ENCODE measurements around the gene CEP97.
"Not testable (repeated sequence)": the region's sequence is repeated elsewhere in the genome, so short reads cannot be mapped to it uniquely, and the experiment has no call there.

CEP97 gene

GRCh38 chr3:101677436-101678286, 46.8 kb upstream of the CEP97 start:
- DNase-seq (ENCODE audit: low read depth) = peak; percentile 37
- peak overlapping the region; percentile 68 for H3K4me3 ChIP-seq (ENCODE audit: low read depth, low read length)
- TF ChIP-seq MYC (IDR thresholded peaks at IDR 0.05; ENCODE audit: low read depth, low read length) = no peak
- no peak for TF ChIP-seq MAX (IDR thresholded peaks at IDR 0.05; ENCODE audit: low read depth, low read length)
- no peak for TF ChIP-seq POLR2A (IDR thresholded peaks at IDR 0.05; ENCODE audit: extremely low read depth, insufficient read length)
- no peak for TF ChIP-seq CTCF (IDR thresholded peaks at IDR 0.05; ENCODE audit: low read depth, low read length)

- DNase-seq (ENCODE audit: low read depth); H3K4me3 ChIP-seq (ENCODE audit: low read depth, low read length): not testable (repeated sequence)
Measured at GRCh38 chr3:101678837-101679236, 45.6 kb upstream of the CEP97 start.

- no peak for DNase-seq (ENCODE audit: low read depth)
- TF ChIP-seq MAX (IDR thresholded peaks at IDR 0.05; ENCODE audit: low read depth, low read length) (no peak), POLR2A (IDR thresholded peaks at IDR 0.05; ENCODE audit: extremely low read depth, insufficient read length) (no peak), CTCF (IDR thresholded peaks at IDR 0.05; ENCODE audit: low read depth, low read length) (no peak), MYC (IDR thresholded peaks at IDR 0.05; ENCODE audit: low read depth, low read length) (no peak)
Measured at GRCh38 chr3:101680466-101680865, 43.9 kb upstream of the CEP97 start.

GRCh38 chr3:101685050-101685400, 39.4 kb upstream of the CEP97 start:
- no peak for TF ChIP-seq POLR2A (IDR thresholded peaks at IDR 0.05; ENCODE audit: extremely low read depth, insufficient read length)
- TF ChIP-seq MAX (IDR thresholded peaks at IDR 0.05; ENCODE audit: low read depth, low read length) = no peak
- TF ChIP-seq MYC (IDR thresholded peaks at IDR 0.05; ENCODE audit: low read depth, low read length) = no peak
- TF ChIP-seq CTCF (IDR thresholded peaks at IDR 0.05; ENCODE audit: low read depth, low read length) = no peak
- peak overlapping the region; percentile 80 for H3K4me3 ChIP-seq (ENCODE audit: low read depth, low read length)
- DNase-seq (ENCODE audit: low read depth) = no peak

More at GRCh38 chr3:101680466-101680865, 43.9 kb upstream of the CEP97 start:
- no peak overlapping the region for H3K4me3 ChIP-seq (ENCODE audit: low read depth, low read length)

GRCh38 chr3:101685870-101686307, 38.5 kb upstream of the CEP97 start:
- no peak for DNase-seq (ENCODE audit: low read depth)
- H3K4me3 ChIP-seq (ENCODE audit: low read depth, low read length) = peak overlapping the region; percentile 80
- TF ChIP-seq CTCF (IDR thresholded peaks at IDR 0.05; ENCODE audit: low read depth, low read length) (no peak), MYC (IDR thresholded peaks at IDR 0.05; ENCODE audit: low read depth, low read length) (no peak), MAX (IDR thresholded peaks at IDR 0.05; ENCODE audit: low read depth, low read length) (no peak), POLR2A (IDR thresholded peaks at IDR 0.05; ENCODE audit: extremely low read depth, insufficient read length) (no peak)

GRCh38 chr3:101687142-101687931, 37.1 kb upstream of the CEP97 start:
- H3K4me3 ChIP-seq (ENCODE audit: low read depth, low read length) = peak overlapping the region; percentile 49
- no peak for DNase-seq (ENCODE audit: low read depth)
- TF ChIP-seq CTCF (IDR thresholded peaks at IDR 0.05; ENCODE audit: low read depth, low read length) (no peak), MAX (IDR thresholded peaks at IDR 0.05; ENCODE audit: low read depth, low read length) (no peak), MYC (IDR thresholded peaks at IDR 0.05; ENCODE audit: low read depth, low read length) (no peak), POLR2A (IDR thresholded peaks at IDR 0.05; ENCODE audit: extremely low read depth, insufficient read length) (no peak)

All from NB4 (cell line).